ENCODE results near the gene PRPF6. TPM values are rescaled to one million over a fixed set of nuclear protein-coding genes. Genes with fewer than 3 reads are reported as not detected.

PRPF6 gene
- total RNA-seq, 2 experiments from 2014 or later = 64.5 to 64.6 TPM

- Mint-ChIP-seq H3K27ac (no peak overlapping the region), H3K36me3 (no peaks in the 10 kb centered on the region), H3K4me3 (no peak overlapping the region), H3K9me3 (no peaks in the 10 kb centered on the region), H3K4me1 (peaks cover 9% of the 10 kb centered on the region), H3K27me3 (peaks cover 21% of the 10 kb centered on the region)
- DNase-seq = no peak
These were observed 75.1 kb downstream of the PRPF6 start for GRCh38 chr20:64055893-64056638.

GRCh38 chr20:64056639-64056888, 75.6 kb downstream of the PRPF6 start:
- no peaks in the 10 kb centered on the region for H3K9me3 Mint-ChIP-seq

GRCh38 chr20:64056889-64057627, 76.1 kb downstream of the PRPF6 start:
- Mint-ChIP-seq H3K27ac (peak overlapping the region; percentile 63), H3K4me3 (peak overlapping the region; percentile 77), H3K4me1 (peaks cover 11% of the 10 kb centered on the region), H3K9me3 (no peaks in the 10 kb centered on the region), H3K36me3 (no peaks in the 10 kb centered on the region), H3K27me3 (peaks cover 13% of the 10 kb centered on the region)
- peak; percentile 44 for DNase-seq

More at GRCh38 chr20:64056639-64056888, 75.6 kb downstream of the PRPF6 start:
- no peak overlapping the region for H3K4me3 Mint-ChIP-seq
- no peak for DNase-seq
- peaks cover 18% of the 10 kb centered on the region for H3K27me3 Mint-ChIP-seq
- H3K36me3 Mint-ChIP-seq = no peaks in the 10 kb centered on the region
- H3K27ac Mint-ChIP-seq = no peak overlapping the region
- H3K4me1 Mint-ChIP-seq = peaks cover 9% of the 10 kb centered on the region

- H3K27ac Mint-ChIP-seq = peak overlapping the region; percentile 63
- peak overlapping the region; percentile 77 for H3K4me3 Mint-ChIP-seq
These were observed 76.9 kb downstream of the PRPF6 start for GRCh38 chr20:64057628-64058498.

GRCh38 chr20:64058536-64058935, 77.6 kb downstream of the PRPF6 start:
- DNase-seq = no peak
- H3K4me3 Mint-ChIP-seq = peak overlapping the region; percentile 77
- H3K27me3 Mint-ChIP-seq = peaks cover 3% of the 10 kb centered on the region
- peak overlapping the region; percentile 58 for H3K27ac Mint-ChIP-seq
- no peaks in the 10 kb centered on the region for H3K36me3 Mint-ChIP-seq
- H3K9me3 Mint-ChIP-seq = no peaks in the 10 kb centered on the region
- H3K4me1 Mint-ChIP-seq = peaks cover 14% of the 10 kb centered on the region

More at GRCh38 chr20:64057628-64058498, 76.9 kb downstream of the PRPF6 start:
- DNase-seq = peak; percentile 83
- Mint-ChIP-seq H3K9me3 (no peaks in the 10 kb centered on the region), H3K4me1 (peaks cover 14% of the 10 kb centered on the region), H3K27me3 (peaks cover 9% of the 10 kb centered on the region), H3K36me3 (no peaks in the 10 kb centered on the region)

- Mint-ChIP-seq H3K9me3 (no peaks in the 10 kb centered on the region), H3K36me3 (no peaks in the 10 kb centered on the region), H3K27me3 (no peaks in the 10 kb centered on the region), H3K4me1 (peaks cover 39% of the 10 kb centered on the region), H3K27ac (no peak overlapping the region), H3K4me3 (peak overlapping the region; percentile 91)
- DNase-seq = no peak
These were observed 81.3 kb downstream of the PRPF6 start for GRCh38 chr20:64062276-64062595.

GRCh38 chr20:64062596-64063388, 81.9 kb downstream of the PRPF6 start, which contains the start of gene TCEA2:
TCEA2 (plus strand) TSS chr20:64063198; CDS start chr20:64063313, 115 bp downstream.
- Mint-ChIP-seq H3K36me3 (no peaks in the 10 kb centered on the region), H3K27ac (peak within 1 kb of the TSS; percentile 83), H3K4me1 (peaks cover 37% of the 10 kb centered on the region), H3K27me3 (no peaks in the 10 kb centered on the region), H3K4me3 (peak within 1 kb of the TSS; percentile 91), H3K9me3 (no peaks in the 10 kb centered on the region)
- peak; percentile 95 for DNase-seq

GRCh38 chr20:64063389-64064144, 82.6 kb downstream of the PRPF6 start:
- peak overlapping the region; percentile 91 for H3K4me3 Mint-ChIP-seq
- H3K9me3 Mint-ChIP-seq = no peaks in the 10 kb centered on the region
- no peaks in the 10 kb centered on the region for H3K36me3 Mint-ChIP-seq
- H3K27me3 Mint-ChIP-seq = no peaks in the 10 kb centered on the region
- peaks cover 32% of the 10 kb centered on the region for H3K4me1 Mint-ChIP-seq
- DNase-seq = peak; percentile 54
- peak overlapping the region; percentile 83 for H3K27ac Mint-ChIP-seq

- Mint-ChIP-seq H3K27ac (peak overlapping the region; percentile 83), H3K36me3 (no peaks in the 10 kb centered on the region), H3K4me1 (peaks cover 31% of the 10 kb centered on the region), H3K4me3 (peak overlapping the region; percentile 91), H3K9me3 (no peaks in the 10 kb centered on the region), H3K27me3 (no peaks in the 10 kb centered on the region)
- DNase-seq = no peak
These were observed 83.3 kb downstream of the PRPF6 start for GRCh38 chr20:64064145-64064698.

GRCh38 chr20:64065062-64065973, 84.4 kb downstream of the PRPF6 start:
- H3K9me3 Mint-ChIP-seq = no peaks in the 10 kb centered on the region
- peaks cover 31% of the 10 kb centered on the region for H3K4me1 Mint-ChIP-seq
- H3K27ac Mint-ChIP-seq = peak overlapping the region; percentile 76
- no peak for DNase-seq
- H3K36me3 Mint-ChIP-seq = no peaks in the 10 kb centered on the region
- peak overlapping the region; percentile 11 for H3K4me3 Mint-ChIP-seq
- no peaks in the 10 kb centered on the region for H3K27me3 Mint-ChIP-seq

- peak overlapping the region; percentile 11 for H3K4me3 Mint-ChIP-seq
- H3K27ac Mint-ChIP-seq = peak overlapping the region; percentile 23
- H3K27me3 Mint-ChIP-seq = no peaks in the 10 kb centered on the region
- H3K4me1 Mint-ChIP-seq = peaks cover 31% of the 10 kb centered on the region
- peak; percentile 69 for DNase-seq
- H3K9me3 Mint-ChIP-seq = no peaks in the 10 kb centered on the region
- H3K36me3 Mint-ChIP-seq = peaks cover 2% of the 10 kb centered on the region
These were observed 85.0 kb downstream of the PRPF6 start for GRCh38 chr20:64065974-64066343.

- Mint-ChIP-seq H3K27ac (no peak overlapping the region), H3K4me1 (peaks cover 28% of the 10 kb centered on the region), H3K4me3 (no peak overlapping the region), H3K36me3 (peaks cover 2% of the 10 kb centered on the region), H3K27me3 (no peaks in the 10 kb centered on the region), H3K9me3 (no peaks in the 10 kb centered on the region)
- no peak for DNase-seq
These were observed 86.2 kb downstream of the PRPF6 start for GRCh38 chr20:64067005-64067632.
